Activated naive CD4-positive, alpha-beta T cell treated with anti-CD3 and anti-CD28 coated beads for 36 hours (primary cell): ENCODE results near the gene DNAJB12. TPM values are rescaled to one million over a fixed set of nuclear protein-coding genes. Genes with fewer than 3 reads are reported as not detected.
A peak's percentile ranks its signal among the peaks of the same experiment; 100 is the strongest.

Experiments used
- CTCF ChIA-PET: fragments of 350-600 bp; sonication (Branson Sonifier 250); formaldehyde crosslinking; loops from one replicate; lab custom pipeline; 2021; ENCODE audit warnings: antibody characterized with exemption; lab: Charles Lee
- DNase-seq: peaks from one replicate; pipeline ENCODE4 v3.0.0-alpha.2; 2020
- H3K27ac Mint-ChIP-seq: one replicate; pipeline ENCODE4 v1.8.0; 2021; ENCODE audit warnings: mild to moderate bottlenecking, mixed read lengths
- H3K27me3 Mint-ChIP-seq: one replicate; pipeline ENCODE4 v1.8.0; 2021; ENCODE audit warnings: low read depth, mixed read lengths
- H3K36me3 Mint-ChIP-seq: one replicate; pipeline ENCODE4 v1.8.0; 2021; ENCODE audit warnings: low read depth, mixed read lengths
- H3K4me1 Mint-ChIP-seq: one replicate; pipeline ENCODE4 v1.8.0; 2021; ENCODE audit warnings: low read depth, mixed read lengths
- H3K4me3 Mint-ChIP-seq: one replicate; pipeline ENCODE4 v1.8.0; 2021; ENCODE audit warnings: mild to moderate bottlenecking, moderate library complexity, mixed read lengths
- H3K9me3 Mint-ChIP-seq: one replicate; pipeline ENCODE4 v1.8.0; 2021; ENCODE audit warnings: mixed read lengths
- intact Hi-C: fragments of 100-400 bp; cut with micrococcal nuclease; formaldehyde crosslinking; loops from one replicate; pipeline ENCODE4 v1.15.1; 2023
- total RNA-seq, 2 experiments: library from RNA; stranded (reverse); gene quantifications; one replicate each; pipeline ENCODE4 v1.2.3, GENCODE V29; 2021

The DNAJB12 gene
- total RNA-seq, 2 experiments from 2014 or later: 13.7 to 14.1 TPM

GRCh38 chr10:72295330-72295910 lies 59.3 kb downstream of the DNAJB12 start:
- intact Hi-C loops: loop anchor here (5.0 kb wide), 1 partner anchor 528 kb away; no protein-coding TSS in a partner anchor
- CTCF ChIA-PET: interaction anchor here (2.1 to 2.3 kb wide), 2 partner anchors 10 to 32 kb away, joined by 10 to 13 read pairs; no protein-coding TSS in a partner anchor
- peaks cover 75% of the 10 kb centered on the region for H3K4me1 Mint-ChIP-seq
- no peaks in the 10 kb centered on the region for H3K9me3 Mint-ChIP-seq
- DNase-seq: peak; percentile 42
- peak overlapping the region; percentile 89 for H3K4me3 Mint-ChIP-seq
- peak overlapping the region; percentile 100 for H3K27ac Mint-ChIP-seq
- no peaks in the 10 kb centered on the region for H3K27me3 Mint-ChIP-seq
- H3K36me3 Mint-ChIP-seq: peaks cover 5% of the 10 kb centered on the region

GRCh38 chr10:72292223-72292691 lies 62.5 kb downstream of the DNAJB12 start:
- Mint-ChIP-seq H3K9me3 (no peaks in the 10 kb centered on the region), H3K27ac (peak overlapping the region; percentile 100), H3K4me3 (peak overlapping the region; percentile 43), H3K27me3 (no peaks in the 10 kb centered on the region), H3K4me1 (peaks cover 59% of the 10 kb centered on the region), H3K36me3 (peaks cover 3% of the 10 kb centered on the region)
- peak; percentile 90 for DNase-seq
- CTCF ChIA-PET: interaction anchor here (0.7 to 5.0 kb wide), 8 partner anchors 11 to 758 kb away, joined by 3 to 37 read pairs (median 6); no protein-coding TSS in a partner anchor
- intact Hi-C loops: loop anchor here (1.0 kb wide), 5 partner anchors 13 to 74 kb away; partner anchors contain the start of gene DDIT4

- Mint-ChIP-seq H3K36me3 (no peaks in the 10 kb centered on the region), H3K4me3 (no peak overlapping the region), H3K27me3 (no peaks in the 10 kb centered on the region), H3K9me3 (no peaks in the 10 kb centered on the region), H3K4me1 (peaks cover 61% of the 10 kb centered on the region), H3K27ac (peak overlapping the region; percentile 100)
- intact Hi-C loops: no loop called here
- CTCF ChIA-PET: interaction anchor here (4.0 to 5.0 kb wide), 3 partner anchors 10 to 45 kb away, joined by 14 to 37 read pairs (median 26); no protein-coding TSS in a partner anchor
- no peak for DNase-seq
Observed at GRCh38 chr10:72291019-72291532, 63.6 kb downstream of the DNAJB12 start.

- CTCF ChIA-PET: interaction anchor here (13.5 kb wide), 1 partner anchor 46 kb away, joined by 195 read pairs; no protein-coding TSS in a partner anchor
- Mint-ChIP-seq H3K36me3 (no peaks in the 10 kb centered on the region), H3K9me3 (no peaks in the 10 kb centered on the region), H3K27me3 (no peaks in the 10 kb centered on the region), H3K4me1 (peaks cover 33% of the 10 kb centered on the region), H3K4me3 (no peak overlapping the region), H3K27ac (peak overlapping the region; percentile 19)
- intact Hi-C loops: loop anchor here (1.0 kb wide), 2 partner anchors 10 to 13 kb away; partner anchors contain the start of gene DDIT4
- peak; percentile 27 for DNase-seq
Observed at GRCh38 chr10:72285972-72286521, 68.7 kb downstream of the DNAJB12 start.

GRCh38 chr10:72283131-72283530 lies 71.6 kb downstream of the DNAJB12 start:
- peaks cover 39% of the 10 kb centered on the region for H3K4me1 Mint-ChIP-seq
- intact Hi-C loops: no loop called here

More at GRCh38 chr10:72283131-72283530, 71.6 kb downstream of the DNAJB12 start:
- Mint-ChIP-seq H3K27ac (no peak overlapping the region), H3K27me3 (no peaks in the 10 kb centered on the region), H3K4me3 (no peak overlapping the region), H3K36me3 (no peaks in the 10 kb centered on the region), H3K9me3 (no peaks in the 10 kb centered on the region)
- DNase-seq: no peak
- CTCF ChIA-PET: interaction anchor here (0.8 to 13.5 kb wide), 3 partner anchors 9 to 49 kb away, joined by 3 to 195 read pairs (median 6); partner anchors contain the start of gene DDIT4

Other genes with a start within 250 kb of the DNAJB12 start
- 100 to 1,000 TPM; 127 to 128 TPM for gene ANAPC16, start 138.9 kb downstream of the DNAJB12 start, total RNA-seq
- gene ASCC1, start 138.6 kb downstream of the DNAJB12 start, total RNA-seq: 10 to 100 TPM; 61.6 to 68.5 TPM
- 100 to 1,000 TPM; 684 to 689 TPM for gene DDIT4, start 81.0 kb downstream of the DNAJB12 start, total RNA-seq